Measurements from ENCODE around the gene RPP14.

GRCh38 chr3:58321791-58322190 is 15.7 kb downstream of the RPP14 start:
- TF ChIP-seq CTCF (IDR thresholded peaks at IDR 0.05; ENCODE audit: insufficient read depth, low read length) (no peak), POLR2AphosphoS5 (IDR thresholded peaks at IDR 0.05; ENCODE audit: low read depth) (no peak), GABPA (IDR thresholded peaks at IDR 0.05; ENCODE audit: low read depth) (no peak), REST (IDR thresholded peaks at IDR 0.05; ENCODE audit: insufficient replicate concordance, low read depth) (no peak), SPI1 (IDR thresholded peaks at IDR 0.05; ENCODE audit: borderline replicate concordance, low read depth) (no peak)

All from HL-60 (cell line).